HG03460 (cell line): ENCODE data around the gene EIF2D.

Experiments used
- ATAC-seq: cut with Tn5 transposase; IDR thresholded peaks from one replicate; pipeline ENCODE4 v1.9.1; 2021; ENCODE audit not compliant: unreplicated experiment

Gene EIF2D

GRCh38 chr1:206554211-206554610, 58.1 kb downstream of the EIF2D start:
- ATAC-seq, result no peak

- ATAC-seq, result no peak
Observed at GRCh38 chr1:206551986-206552326, 60.3 kb downstream of the EIF2D start.

- no peak for ATAC-seq
Observed at GRCh38 chr1:206551296-206551985, 60.8 kb downstream of the EIF2D start.

- no peak for ATAC-seq
Observed at GRCh38 chr1:206550446-206550845, 61.8 kb downstream of the EIF2D start.

- no peak for ATAC-seq
Observed at GRCh38 chr1:206547104-206547503, 65.2 kb downstream of the EIF2D start.

GRCh38 chr1:206545351-206545750, 66.9 kb downstream of the EIF2D start:
- ATAC-seq, result no peak

GRCh38 chr1:206544562-206545257, 67.6 kb downstream of the EIF2D start:
- ATAC-seq, result peak; percentile 57
